SJCRH30 (cell line): ENCODE measurements around the gene AGMAT. TPM values are rescaled to one million over a fixed set of nuclear protein-coding genes. Genes with fewer than 3 reads are reported as not detected.
A peak's percentile ranks its signal among the peaks of the same experiment; 100 is the strongest.

Experiments
- DNase-seq, 2 experiments: peaks; one replicate each; pipeline ENCODE4 v3.0.0-alpha.2; 2015 to 2020
- H3K27ac ChIP-seq: fragments of 250-450 bp; sonication (Bioruptor Pico); 2 replicates; pipeline ENCODE4 v1.5.1; 2020; ENCODE audit warnings: mild to moderate bottlenecking, moderate library complexity
- H3K27me3 ChIP-seq: fragments of 250-450 bp; sonication (Bioruptor Pico); 2 replicates; pipeline ENCODE4 v1.5.1; 2020; ENCODE audit warnings: mild to moderate bottlenecking, moderate library complexity
- H3K36me3 ChIP-seq: fragments of 250-450 bp; sonication (Bioruptor Pico); 2 replicates; pipeline ENCODE4 v1.5.1; 2020; ENCODE audit warnings: mild to moderate bottlenecking, moderate library complexity
- H3K4me1 ChIP-seq: fragments of 250-450 bp; sonication (Bioruptor Pico); 2 replicates; pipeline ENCODE4 v1.5.1; 2020; ENCODE audit warnings: mild to moderate bottlenecking, moderate library complexity
- H3K4me3 ChIP-seq: fragments of 250-450 bp; sonication (Bioruptor Pico); 2 replicates; pipeline ENCODE4 v1.5.1; 2020; ENCODE audit warnings: mild to moderate bottlenecking, moderate library complexity
- H3K9me3 ChIP-seq: fragments of 250-450 bp; sonication (Bioruptor Pico); replicated peaks from 2 replicates; pipeline ENCODE4 v1.5.1; 2020; ENCODE audit warnings: mild to moderate bottlenecking, moderate library complexity
- total RNA-seq: library from RNA; depleted of rRNA; stranded (reverse); fragments of >200 nt; shearing (Covaris generic); gene quantifications from 2 replicates; pipeline ENCODE4 v1.2.3, GENCODE V29; 2014; rRNA removed

AGMAT gene
- total RNA-seq, 1 experiment from 2014 or later: not detected

DNA sequence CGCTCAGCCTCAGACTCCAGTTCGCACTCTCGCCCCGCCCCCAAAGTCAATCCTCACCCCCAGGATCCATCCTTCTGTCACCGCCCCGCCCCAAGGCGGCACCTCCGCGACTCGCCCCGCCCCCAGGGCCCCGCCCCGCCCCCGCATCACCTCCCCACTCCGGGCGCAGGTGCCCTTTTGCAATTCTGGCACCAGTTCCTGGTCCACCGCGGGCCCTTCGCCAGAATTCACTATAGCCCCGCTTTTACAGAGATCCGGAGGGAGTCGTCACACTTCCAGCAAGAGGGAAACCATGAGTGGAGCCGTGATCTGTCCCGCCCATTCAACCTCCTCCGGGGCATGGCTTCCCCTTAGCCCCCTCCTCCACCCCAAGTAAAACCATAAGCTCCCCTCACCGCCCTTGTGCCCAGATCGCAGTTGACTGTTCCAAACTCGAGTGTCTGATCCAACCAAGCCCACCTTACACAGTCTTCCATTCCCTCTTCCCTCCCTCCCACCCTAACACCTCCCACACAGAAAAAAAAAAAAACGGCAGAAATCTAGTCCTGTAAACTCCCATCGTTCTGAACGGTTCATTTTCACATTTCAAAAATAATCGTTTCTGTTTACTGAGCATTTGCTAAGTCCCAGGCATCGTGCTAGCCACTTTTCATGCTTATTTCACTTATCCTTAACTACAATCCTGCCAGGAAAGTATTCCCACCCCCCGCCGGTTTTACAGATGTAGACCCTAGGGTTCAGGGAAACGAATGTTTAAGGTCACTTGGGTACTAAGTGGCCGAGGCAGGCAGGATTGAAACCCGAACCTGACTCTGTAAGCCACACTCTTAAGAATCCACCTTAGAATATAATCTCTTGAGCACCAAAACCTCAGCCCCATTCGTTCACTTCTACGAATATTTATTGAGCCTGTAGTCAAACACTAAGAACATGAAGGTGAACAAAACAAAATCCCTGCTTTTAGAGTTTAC, 59.5 kb downstream of the AGMAT start:
- Histone ChIP-seq H3K27me3 (no peaks in the 10 kb centered on the region), H3K27ac (no peak overlapping the region), H3K4me3 (peak overlapping the region; percentile 85), H3K9me3 (no peaks in the 10 kb centered on the region), H3K4me1 (peaks cover 13% of the 10 kb centered on the region; the same call in 1 of the 2 replicates), H3K36me3 (no peaks in the 10 kb centered on the region)
- peak; percentile 35 to 100 for DNase-seq

DNA sequence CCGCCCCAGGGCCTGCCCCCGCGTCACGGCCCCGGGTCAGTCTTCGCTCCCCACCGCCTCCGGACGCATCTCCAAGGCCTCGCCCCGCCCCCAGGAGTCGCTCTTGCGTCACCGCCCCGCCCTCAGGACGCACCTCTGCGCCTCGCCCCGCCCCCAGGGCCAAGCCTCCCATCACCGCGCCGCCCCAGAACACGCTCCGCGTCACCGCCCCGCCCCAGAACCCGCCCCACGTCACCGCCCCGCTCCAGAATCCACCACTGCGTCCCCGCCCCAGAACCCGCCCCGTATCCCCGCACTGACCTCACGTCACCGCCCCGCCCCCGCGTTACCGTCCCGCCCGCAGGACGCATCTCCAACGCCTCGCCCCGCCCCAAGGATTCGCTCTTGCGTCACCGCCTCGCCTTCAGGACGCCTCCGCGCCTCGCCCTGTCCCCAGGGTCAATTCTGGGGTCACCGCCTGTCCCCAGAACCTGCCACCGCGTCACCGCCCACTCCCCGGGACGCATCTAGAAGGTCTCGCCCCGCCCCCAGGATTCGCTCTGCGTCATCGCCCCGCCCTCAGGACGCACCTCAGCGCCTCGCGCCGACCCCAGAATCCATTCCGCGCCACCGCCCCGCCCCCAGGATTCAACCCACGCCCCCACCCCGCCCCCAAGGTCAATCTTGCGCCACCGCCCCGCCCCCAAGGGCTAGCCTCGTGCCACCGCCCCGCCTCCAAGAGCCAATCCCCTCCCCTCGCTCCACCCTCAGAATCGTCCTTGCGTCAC, 60.4 kb downstream of the AGMAT start:
- Histone ChIP-seq H3K4me1 (peaks cover 13% of the 10 kb centered on the region; the same call in 1 of the 2 replicates), H3K9me3 (no peaks in the 10 kb centered on the region), H3K27me3 (no peaks in the 10 kb centered on the region), H3K4me3 (peak overlapping the region; percentile 85), H3K36me3 (no peaks in the 10 kb centered on the region), H3K27ac (peak overlapping the region; percentile 88)
- peak; percentile 100 for DNase-seq

DNA sequence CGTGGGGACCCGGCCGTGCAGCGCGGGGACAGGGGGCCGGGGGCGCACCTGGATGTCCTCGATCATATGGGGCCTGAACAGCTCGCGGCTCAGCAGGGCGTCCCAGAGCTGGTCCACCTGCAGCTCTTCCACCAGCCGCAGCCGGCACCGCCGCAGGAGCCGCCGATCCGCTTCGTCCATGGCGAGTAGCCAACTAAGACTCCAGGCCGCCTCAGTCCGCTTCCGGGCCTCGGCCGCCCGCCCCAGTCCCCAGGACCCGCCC, 60.9 kb downstream of the AGMAT start, which contains the start of gene CASP9:
Gene CASP9, minus strand, starts transcription at position 195 of the 262 bp plus-strand sequence. Its CDS starts 15 bp downstream, at position 180.
- no peak for DNase-seq

DNA sequence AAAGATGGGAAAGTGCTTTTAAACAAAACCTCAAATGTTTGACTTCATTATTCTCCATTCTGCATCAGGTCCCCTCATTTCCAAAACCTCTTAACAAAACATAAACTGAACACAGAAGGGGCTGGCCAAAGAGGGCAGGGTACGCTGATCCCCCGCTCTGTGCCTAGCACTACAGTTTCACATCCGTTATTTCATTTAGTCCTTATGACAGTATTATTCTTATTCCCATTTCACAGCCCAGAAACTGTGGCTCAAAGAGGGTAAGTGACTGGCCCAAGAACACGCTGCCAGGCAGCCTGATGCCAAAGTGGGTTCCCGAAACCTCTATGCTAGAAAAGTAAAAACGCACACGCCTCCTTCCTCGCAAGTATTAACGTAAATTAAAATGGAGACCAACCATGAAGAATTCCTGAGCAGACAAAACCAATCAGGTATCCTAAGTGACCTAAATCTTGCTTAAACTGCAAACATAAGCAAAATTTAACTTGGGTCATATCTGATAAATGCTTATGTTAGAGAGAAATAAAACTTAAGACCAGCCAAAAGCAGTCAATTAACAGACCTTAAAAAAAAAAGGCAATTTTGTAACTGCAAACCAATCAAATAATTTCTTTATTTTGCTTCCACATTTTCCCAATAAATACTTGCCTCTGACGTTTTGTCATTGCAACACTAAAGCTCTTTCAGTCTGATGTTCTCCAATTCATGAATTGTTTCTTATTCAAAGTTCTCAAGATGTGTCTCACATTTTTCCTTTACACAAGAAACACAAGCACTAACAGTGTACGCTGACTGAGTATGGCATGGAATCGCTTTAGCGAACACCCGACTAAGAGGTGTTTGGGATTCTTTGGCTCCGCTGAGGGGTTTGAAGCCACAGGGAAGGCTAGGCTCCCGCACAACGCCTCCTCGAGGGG, 61.5 kb downstream of the AGMAT start:
- DNase-seq: no peak
- peak overlapping the region; percentile 64 for H3K4me3 ChIP-seq

More for the DNA sequence above, 60.9 kb downstream of the AGMAT start, which contains the start of gene CASP9:
- no peaks in the 10 kb centered on the region for H3K9me3 ChIP-seq
- H3K27ac ChIP-seq: peak within 1 kb of the TSS; percentile 88
- peak within 1 kb of the TSS; percentile 85 for H3K4me3 ChIP-seq
- no peaks in the 10 kb centered on the region for H3K36me3 ChIP-seq
- no peaks in the 10 kb centered on the region for H3K27me3 ChIP-seq
- H3K4me1 ChIP-seq: peaks cover 13% of the 10 kb centered on the region; the same call in 1 of the 2 replicates

DNA sequence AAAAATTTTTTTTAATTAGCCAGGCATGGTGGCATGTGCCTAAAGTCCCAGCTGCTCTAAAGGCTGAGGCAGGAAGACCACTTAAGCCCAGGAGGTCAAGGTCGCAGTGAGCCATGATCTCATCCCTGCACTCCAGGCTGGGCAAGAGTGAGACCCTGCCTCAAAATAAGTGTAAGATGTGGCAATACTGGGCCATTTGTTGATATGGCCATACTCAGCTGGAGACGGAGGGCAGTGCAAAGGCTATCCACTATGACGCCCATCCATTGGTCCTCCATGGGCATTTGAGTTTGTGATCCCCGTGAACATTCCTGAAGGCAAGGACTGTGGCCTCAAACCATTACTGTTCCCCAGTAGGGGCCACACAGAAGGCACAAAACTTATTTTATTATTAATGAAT, 62.3 kb downstream of the AGMAT start:
- H3K4me3 ChIP-seq: no peak overlapping the region; the same call in 1 of the 2 replicates
- no peaks in the 10 kb centered on the region for H3K27me3 ChIP-seq
- H3K9me3 ChIP-seq: no peaks in the 10 kb centered on the region
- H3K36me3 ChIP-seq: peaks cover 4% of the 10 kb centered on the region
- no peak for DNase-seq
- no peak overlapping the region for H3K27ac ChIP-seq
- H3K4me1 ChIP-seq: peaks cover 11% of the 10 kb centered on the region; the same call in 1 of the 2 replicates

More for the DNA sequence above, 61.5 kb downstream of the AGMAT start:
- H3K36me3 ChIP-seq: no peaks in the 10 kb centered on the region
- no peak overlapping the region; the same call in 1 of the 2 replicates for H3K27ac ChIP-seq
- H3K4me1 ChIP-seq: peaks cover 13% of the 10 kb centered on the region; the same call in 1 of the 2 replicates
- no peaks in the 10 kb centered on the region for H3K9me3 ChIP-seq
- no peaks in the 10 kb centered on the region for H3K27me3 ChIP-seq

Other genes with a start within 250 kb of the AGMAT start
- gene EFHD2, start 175.2 kb downstream of the AGMAT start, total RNA-seq: 203 and 208 TPM in 2 replicates
- 0.12 and 0.28 TPM in 2 replicates for gene CTRC, start 146.6 kb downstream of the AGMAT start, total RNA-seq
- gene CELA2A, start 128.3 kb downstream of the AGMAT start, total RNA-seq: 0.55 TPM in 1 of 2 replicates, not detected in the other
- 18.3 and 24.2 TPM in 2 replicates for gene CELA2B, start 108.9 kb downstream of the AGMAT start, total RNA-seq
- gene CASP9, start 60.8 kb downstream of the AGMAT start, total RNA-seq: 34.6 and 35.5 TPM in 2 replicates
- 19.6 and 23.2 TPM in 2 replicates for gene DNAJC16, start 58.2 kb downstream of the AGMAT start, total RNA-seq
- 27.5 and 29.1 TPM in 2 replicates for gene DDI2, start 32.4 kb upstream of the AGMAT start, total RNA-seq
- gene PLEKHM2, start 99.3 kb upstream of the AGMAT start, total RNA-seq: 33.6 and 36.2 TPM in 2 replicates
- 2.8 and 3.5 TPM in 2 replicates for gene SLC25A34, start 151.2 kb upstream of the AGMAT start, total RNA-seq
- gene TMEM82, start 157.4 kb upstream of the AGMAT start, total RNA-seq: not detected in 2 replicates
- gene FBLIM1, start 173.7 kb upstream of the AGMAT start, total RNA-seq: 6.7 and 9.0 TPM in 2 replicates
- gene UQCRHL, start 222.6 kb upstream of the AGMAT start, total RNA-seq: 8.5 and 8.6 TPM in 2 replicates